DMS114 treated with DMSO at 0.1 percent for 48 hours (cell line): ENCODE results near the gene RICTOR.

Experiments
- DNase-seq: peaks from one replicate; lab custom pipeline; 2025; ENCODE audit not compliant: unreplicated experiment; lab: John Stamatoyannopoulos, UW

Gene RICTOR

DNA sequence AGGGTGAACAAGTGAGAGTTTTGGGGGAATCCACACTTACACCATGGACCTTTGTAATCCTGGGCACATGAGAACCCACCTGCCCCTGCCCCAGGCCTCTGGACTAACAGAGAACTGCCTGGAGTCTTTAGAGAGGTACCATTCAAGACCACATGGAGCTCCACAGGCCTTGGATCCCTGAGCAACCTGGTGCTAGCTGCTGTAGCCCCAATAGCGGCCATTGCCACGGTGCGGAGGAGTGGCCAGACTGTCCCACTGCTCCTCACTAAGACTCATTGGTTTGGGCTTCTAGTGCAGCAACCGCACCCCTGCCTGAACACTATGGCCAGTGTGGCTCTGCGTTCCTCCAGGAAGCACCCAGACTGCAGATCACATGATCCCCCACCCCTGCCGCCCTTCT, 182.6 kb downstream of the RICTOR start:
- no peak for DNase-seq

DNA sequence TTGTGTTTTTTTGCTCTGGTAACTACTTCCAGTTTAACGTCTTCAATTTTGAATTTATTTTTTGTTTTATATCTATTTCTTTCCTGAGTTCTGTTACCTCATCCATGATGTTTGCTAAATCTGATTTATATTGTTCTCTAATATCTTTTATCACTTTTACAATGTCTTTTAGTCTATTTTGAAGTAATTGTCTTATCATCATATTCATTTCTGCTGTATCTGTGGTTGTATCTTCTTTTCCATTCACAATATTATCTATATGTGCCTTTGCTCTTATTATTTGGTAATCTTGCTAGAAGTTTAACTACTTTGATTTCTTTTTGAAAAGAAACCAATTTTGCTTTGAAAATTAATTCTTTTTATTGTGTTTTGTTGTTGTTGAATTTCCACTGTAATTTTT, 184.8 kb downstream of the RICTOR start:
- DNase-seq = no peak

DNA sequence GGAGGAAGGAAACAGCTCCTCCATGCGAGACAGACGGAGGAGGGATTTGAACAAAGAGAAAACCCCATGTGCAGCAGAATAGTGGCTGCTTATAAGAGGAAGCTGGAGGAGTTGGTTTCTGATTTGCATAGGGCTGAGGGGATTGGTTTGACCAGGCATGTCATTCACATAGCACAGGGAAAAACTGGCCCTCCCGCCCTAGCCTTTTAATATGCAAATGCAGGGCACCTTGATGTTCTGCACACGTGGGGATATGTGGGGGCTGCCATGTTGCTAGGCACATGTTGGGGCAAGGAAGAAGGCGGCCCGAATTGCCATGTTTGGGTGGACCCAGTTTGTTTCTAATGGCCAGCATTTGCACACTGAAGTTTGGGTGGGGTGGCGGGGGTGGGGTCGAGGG, 186.2 kb downstream of the RICTOR start:
- no peak for DNase-seq
